Memory B cell (primary cell): ENCODE data around the gene FLG2.

Experiments
- ATAC-seq: fragments of 150-1000 bp; cut with Tn5 transposase; 2 replicates; pipeline ENCODE4 v1.10.0; 2021; ENCODE audit warnings: low read depth, mild to moderate bottlenecking, moderate library complexity
- DNase-seq, 2 donors: peaks; one replicate each; pipeline ENCODE4 v3.0.0; 2022; ENCODE audit warnings: low spot score in 2 of 2
- H3K27ac Mint-ChIP-seq: one replicate; pipeline ENCODE4 v1.8.0; 2022; ENCODE audit warnings: mild to moderate bottlenecking, moderate library complexity, mixed read lengths
- H3K27me3 Mint-ChIP-seq: one replicate; pipeline ENCODE4 v1.8.0; 2022; ENCODE audit warnings: mixed read lengths
- H3K36me3 Mint-ChIP-seq: one replicate; pipeline ENCODE4 v1.8.0; 2022; ENCODE audit warnings: mild to moderate bottlenecking, mixed read lengths
- H3K4me1 Mint-ChIP-seq: one replicate; pipeline ENCODE4 v1.8.0; 2022; ENCODE audit warnings: mixed read lengths
- H3K4me3 Mint-ChIP-seq: one replicate; pipeline ENCODE4 v1.8.0; 2022; ENCODE audit warnings: mild to moderate bottlenecking, moderate library complexity, mixed read lengths
- H3K9me3 Mint-ChIP-seq: one replicate; pipeline ENCODE4 v1.8.0; 2022; ENCODE audit warnings: mixed read lengths

FLG2 gene

GRCh38 chr1:152359906-152360305 is at the start of gene FLG2:
Gene FLG2, minus strand, starts transcription at chr1:152360006. Its CDS starts 1,122 bp downstream, at chr1:152358884.
- H3K27ac Mint-ChIP-seq = no peak within 1 kb of the TSS
- ATAC-seq (no peak), DNase-seq (no peak)
- H3K36me3 Mint-ChIP-seq = peaks cover 1% of the 10 kb centered on the region
- no peaks in the 10 kb centered on the region for H3K4me1 Mint-ChIP-seq
- peaks cover 2% of the 10 kb centered on the region for H3K9me3 Mint-ChIP-seq
- H3K4me3 Mint-ChIP-seq = no peak within 1 kb of the TSS
- H3K27me3 Mint-ChIP-seq = peaks cover 11% of the 10 kb centered on the region

GRCh38 chr1:152408664-152409063 is 48.9 kb upstream of the FLG2 start:
- H3K36me3 Mint-ChIP-seq = no peaks in the 10 kb centered on the region
- DNase-seq (no peak), ATAC-seq (no peak)
- no peak overlapping the region for H3K27ac Mint-ChIP-seq
- no peaks in the 10 kb centered on the region for H3K9me3 Mint-ChIP-seq
- no peak overlapping the region for H3K4me3 Mint-ChIP-seq
- no peaks in the 10 kb centered on the region for H3K4me1 Mint-ChIP-seq
- H3K27me3 Mint-ChIP-seq = peaks cover 15% of the 10 kb centered on the region

GRCh38 chr1:152398812-152399698 is 39.2 kb upstream of the FLG2 start:
- no peak for DNase-seq
- peaks cover 10% of the 10 kb centered on the region for H3K27me3 Mint-ChIP-seq

DNA sequence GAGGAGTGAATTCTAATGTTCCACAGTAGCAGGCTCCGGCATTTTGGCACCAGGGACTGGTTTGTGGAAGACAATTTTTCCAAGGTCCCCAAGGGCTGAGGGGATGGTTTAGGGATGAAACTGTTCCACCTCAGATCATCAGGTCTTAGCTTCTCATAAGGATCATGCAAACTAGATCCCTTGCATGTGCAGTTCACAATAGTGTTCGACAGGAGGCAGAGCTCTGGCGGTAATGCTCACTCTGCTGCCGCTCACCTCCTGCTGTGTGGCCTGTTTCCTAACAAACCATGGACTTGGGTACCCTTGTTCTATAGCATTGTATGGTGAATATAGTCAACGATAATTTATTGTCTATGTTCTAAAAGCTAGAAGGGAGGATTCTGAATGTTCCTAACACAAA is 37.7 kb upstream of the FLG2 start:
- no peak for DNase-seq
- no peak for ATAC-seq
- Mint-ChIP-seq H3K9me3 (peaks cover 4% of the 10 kb centered on the region), H3K27me3 (peaks cover 16% of the 10 kb centered on the region), H3K27ac (no peak overlapping the region), H3K36me3 (no peaks in the 10 kb centered on the region), H3K4me3 (no peak overlapping the region), H3K4me1 (no peaks in the 10 kb centered on the region)

More at GRCh38 chr1:152398812-152399698, 39.2 kb upstream of the FLG2 start:
- Mint-ChIP-seq H3K36me3 (no peaks in the 10 kb centered on the region), H3K4me1 (no peaks in the 10 kb centered on the region), H3K27ac (no peak overlapping the region), H3K4me3 (no peak overlapping the region), H3K9me3 (peaks cover 4% of the 10 kb centered on the region)
- no peak for ATAC-seq

DNA sequence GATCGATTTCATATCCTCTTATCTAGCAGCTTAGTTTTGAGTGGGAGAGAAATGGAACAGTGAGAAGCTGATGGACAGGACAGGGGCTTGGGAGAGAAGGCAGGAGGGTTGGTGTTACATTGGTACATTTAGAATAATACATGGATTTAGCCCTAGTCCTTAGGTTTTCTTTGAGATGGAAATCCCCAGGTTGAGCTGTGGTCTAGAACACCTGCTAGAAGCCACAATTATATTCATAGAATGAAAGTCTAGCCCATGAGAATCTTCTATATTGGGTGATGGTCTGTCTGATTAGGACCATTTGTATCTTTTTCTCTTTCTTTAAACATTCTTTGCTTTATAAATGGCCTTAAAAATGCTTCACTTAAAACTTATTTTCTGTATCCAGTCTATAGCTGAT is 34.3 kb upstream of the FLG2 start:
- Mint-ChIP-seq H3K27me3 (peaks cover 25% of the 10 kb centered on the region), H3K36me3 (no peaks in the 10 kb centered on the region), H3K27ac (no peak overlapping the region), H3K4me3 (no peak overlapping the region), H3K9me3 (peaks cover 3% of the 10 kb centered on the region), H3K4me1 (no peaks in the 10 kb centered on the region)
- DNase-seq (no peak), ATAC-seq (no peak)

GRCh38 chr1:152392909-152393308 is 33.1 kb upstream of the FLG2 start:
- H3K9me3 Mint-ChIP-seq = peaks cover 3% of the 10 kb centered on the region
- ATAC-seq (no peak), DNase-seq (no peak)
- H3K27me3 Mint-ChIP-seq = peaks cover 28% of the 10 kb centered on the region
- no peak overlapping the region for H3K4me3 Mint-ChIP-seq
- no peaks in the 10 kb centered on the region for H3K4me1 Mint-ChIP-seq
- no peaks in the 10 kb centered on the region for H3K36me3 Mint-ChIP-seq
- no peak overlapping the region for H3K27ac Mint-ChIP-seq

DNA sequence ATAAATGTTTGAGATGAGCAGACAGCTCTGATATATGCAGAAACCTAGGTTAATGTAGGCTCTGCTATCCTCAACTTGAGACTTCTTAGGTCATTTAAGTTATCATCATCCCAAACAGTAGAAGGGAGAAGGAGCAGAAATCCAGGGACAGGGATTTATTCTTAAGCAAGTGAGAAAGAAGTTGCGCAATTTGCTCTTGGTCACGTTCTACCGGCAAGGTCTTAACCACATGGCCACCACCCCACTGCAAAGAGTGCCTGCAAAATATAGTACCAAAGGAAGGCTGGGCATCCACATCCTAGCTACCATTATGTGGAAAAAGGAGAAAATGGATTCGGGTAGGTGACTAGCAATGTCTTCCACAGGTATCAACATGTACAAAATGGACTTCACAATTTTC is 29.1 kb upstream of the FLG2 start:
- ATAC-seq (no peak), DNase-seq (no peak)
- no peaks in the 10 kb centered on the region for H3K4me1 Mint-ChIP-seq
- H3K9me3 Mint-ChIP-seq = no peaks in the 10 kb centered on the region
- no peak overlapping the region for H3K27ac Mint-ChIP-seq
- H3K36me3 Mint-ChIP-seq = no peaks in the 10 kb centered on the region
- peaks cover 17% of the 10 kb centered on the region for H3K27me3 Mint-ChIP-seq
- no peak overlapping the region for H3K4me3 Mint-ChIP-seq

DNA sequence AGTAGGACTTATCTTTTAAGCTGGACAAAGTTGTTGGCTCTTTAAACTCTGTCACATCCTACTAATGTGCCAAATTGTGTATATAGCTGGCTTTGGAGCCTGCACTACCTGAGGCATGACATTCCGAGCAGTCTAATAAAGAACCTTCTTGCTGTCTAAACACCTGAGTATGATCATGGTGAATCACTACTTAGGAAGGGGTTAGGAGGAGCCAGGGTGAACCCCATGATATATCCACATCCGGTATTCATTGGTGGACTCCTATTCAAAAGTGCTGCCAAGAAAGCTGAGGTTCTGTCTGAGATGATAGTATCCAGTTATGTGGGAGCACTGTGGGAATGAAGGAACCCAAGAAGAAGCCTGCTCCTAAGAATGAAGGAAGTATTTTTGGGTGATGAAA is 27.1 kb upstream of the FLG2 start:
- H3K4me1 Mint-ChIP-seq = no peaks in the 10 kb centered on the region
- no peaks in the 10 kb centered on the region for H3K36me3 Mint-ChIP-seq
- peaks cover 10% of the 10 kb centered on the region for H3K27me3 Mint-ChIP-seq
- no peaks in the 10 kb centered on the region for H3K9me3 Mint-ChIP-seq
- ATAC-seq = no peak
- H3K4me3 Mint-ChIP-seq = no peak overlapping the region
- no peak for DNase-seq
- H3K27ac Mint-ChIP-seq = no peak overlapping the region

DNA sequence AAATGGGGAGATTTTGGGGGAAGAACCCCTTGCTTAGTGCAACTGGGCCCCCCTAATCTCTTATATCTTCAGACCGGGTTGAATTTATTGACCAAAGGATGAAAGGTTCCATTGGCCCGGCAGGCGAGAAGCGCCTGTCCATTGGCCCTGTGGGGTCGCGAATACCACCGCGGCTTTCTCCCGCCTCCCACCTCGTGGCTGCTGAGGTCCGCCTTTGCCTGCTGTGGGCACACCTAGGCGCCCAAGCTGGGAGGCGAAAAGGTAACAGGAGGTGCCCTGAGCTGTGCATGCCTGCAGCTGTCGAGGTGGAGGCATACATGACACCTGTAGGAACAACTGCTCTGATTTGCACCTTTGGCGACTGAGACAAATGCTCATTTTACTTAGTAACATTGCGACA is 21.1 kb upstream of the FLG2 start:
- no peaks in the 10 kb centered on the region for H3K4me1 Mint-ChIP-seq

GRCh38 chr1:152374451-152374850 is 14.6 kb upstream of the FLG2 start:
- no peaks in the 10 kb centered on the region for H3K36me3 Mint-ChIP-seq
- DNase-seq = no peak
- H3K27me3 Mint-ChIP-seq = peaks cover 6% of the 10 kb centered on the region
- H3K4me1 Mint-ChIP-seq = no peaks in the 10 kb centered on the region
- H3K27ac Mint-ChIP-seq = no peak overlapping the region
- no peaks in the 10 kb centered on the region for H3K9me3 Mint-ChIP-seq
- ATAC-seq = no peak
- H3K4me3 Mint-ChIP-seq = no peak overlapping the region

More for the DNA sequence above, 21.1 kb upstream of the FLG2 start:
- Mint-ChIP-seq H3K27ac (no peak overlapping the region), H3K36me3 (no peaks in the 10 kb centered on the region), H3K27me3 (no peaks in the 10 kb centered on the region), H3K4me3 (no peak overlapping the region), H3K9me3 (no peaks in the 10 kb centered on the region)
- ATAC-seq (no peak), DNase-seq (no peak)

- Mint-ChIP-seq H3K9me3 (peaks cover 4% of the 10 kb centered on the region), H3K36me3 (no peaks in the 10 kb centered on the region), H3K27me3 (peaks cover 6% of the 10 kb centered on the region), H3K4me1 (no peaks in the 10 kb centered on the region), H3K27ac (no peak overlapping the region), H3K4me3 (no peak overlapping the region)
- no peak for ATAC-seq
- no peak for DNase-seq
Observed at GRCh38 chr1:152372672-152373071, 12.9 kb upstream of the FLG2 start.

GRCh38 chr1:152367436-152367835 is 7.6 kb upstream of the FLG2 start:
- Mint-ChIP-seq H3K4me1 (no peaks in the 10 kb centered on the region), H3K9me3 (peaks cover 4% of the 10 kb centered on the region), H3K4me3 (no peak overlapping the region), H3K27me3 (peaks cover 6% of the 10 kb centered on the region), H3K36me3 (no peaks in the 10 kb centered on the region), H3K27ac (no peak overlapping the region)
- no peak for ATAC-seq
- no peak for DNase-seq

GRCh38 chr1:152356736-152357135 is 3.1 kb downstream of the FLG2 start:
- peaks cover 1% of the 10 kb centered on the region for H3K36me3 Mint-ChIP-seq
- H3K4me1 Mint-ChIP-seq = no peaks in the 10 kb centered on the region
- H3K9me3 Mint-ChIP-seq = peaks cover 2% of the 10 kb centered on the region
- peaks cover 31% of the 10 kb centered on the region for H3K27me3 Mint-ChIP-seq
- H3K4me3 Mint-ChIP-seq = no peak overlapping the region
- ATAC-seq = no peak
- no peak for DNase-seq
- H3K27ac Mint-ChIP-seq = no peak overlapping the region

DNA sequence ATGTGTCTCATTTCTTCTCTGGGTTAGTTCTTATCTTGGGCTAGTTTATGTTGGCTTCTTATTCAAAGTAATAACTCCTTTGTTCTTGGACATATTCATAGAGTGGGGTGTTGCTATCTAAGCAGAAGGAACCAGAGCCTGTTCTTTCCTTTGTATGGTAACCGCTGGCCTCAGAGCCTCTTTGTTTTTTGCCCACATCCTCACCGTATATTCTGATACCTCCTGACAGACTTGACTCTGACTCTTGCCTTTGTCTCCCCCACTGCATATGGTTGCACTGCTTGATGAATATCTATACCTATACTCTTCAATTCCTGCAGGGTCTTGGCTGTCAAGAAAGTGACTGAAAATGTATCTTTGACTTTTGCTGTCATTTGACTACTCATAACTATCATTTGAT is 10.2 kb downstream of the FLG2 start:
- ATAC-seq (no peak), DNase-seq (no peak)
- H3K4me3 Mint-ChIP-seq = no peak overlapping the region
- H3K36me3 Mint-ChIP-seq = no peaks in the 10 kb centered on the region
- H3K4me1 Mint-ChIP-seq = no peaks in the 10 kb centered on the region
- H3K9me3 Mint-ChIP-seq = no peaks in the 10 kb centered on the region
- no peak overlapping the region for H3K27ac Mint-ChIP-seq
- peaks cover 23% of the 10 kb centered on the region for H3K27me3 Mint-ChIP-seq

GRCh38 chr1:152348447-152348846 is 11.4 kb downstream of the FLG2 start:
- H3K27me3 Mint-ChIP-seq = peaks cover 18% of the 10 kb centered on the region
- H3K36me3 Mint-ChIP-seq = no peaks in the 10 kb centered on the region
- no peaks in the 10 kb centered on the region for H3K9me3 Mint-ChIP-seq
- no peak for ATAC-seq
- H3K27ac Mint-ChIP-seq = no peak overlapping the region
- H3K4me3 Mint-ChIP-seq = no peak overlapping the region
- H3K4me1 Mint-ChIP-seq = peaks cover 3% of the 10 kb centered on the region
- no peak for DNase-seq
